A673 (cell line): ENCODE data around the gene LCN6. TPM values are rescaled to one million over a fixed set of nuclear protein-coding genes. Genes with fewer than 3 reads are reported as not detected.
A peak's percentile ranks its signal among the peaks of the same experiment; 100 is the strongest.

ENCODE experiments used
- BruUV-seq: library from RNA; stranded (reverse); fragments of 400-500 nt; replicated peaks from 2 replicates; lab custom pipeline; 2021; lab: Mats Ljungman, UMichigan
- CTCF ChIA-PET: fragments of 300-600 bp; sonication (Branson Sonifier 250); formaldehyde crosslinking; loops from one replicate; lab custom pipeline; 2022; ENCODE audit warnings: antibody characterized with exemption; lab: Charles Lee
- POLR2A ChIA-PET: fragments of 300-600 bp; sonication (Branson Sonifier 250); formaldehyde crosslinking; loops from one replicate; lab custom pipeline; 2022; ENCODE audit warnings: antibody characterized with exemption; ENCODE audit not compliant: low non-redundant PET; lab: Charles Lee
- DNase-seq: peaks from one replicate; pipeline ENCODE4 v3.0.0-alpha.2; 2015; ENCODE audit warnings: low spot score
- H3K27ac ChIP-seq: fragments of 200-600 bp; sonication (generic); 2 replicates; pipeline ENCODE4 v1.5.1; 2016; ENCODE audit warnings: mixed run types, low read depth, mild to moderate bottlenecking, mixed read lengths, antibody characterized with exemption, low read length; ENCODE audit not compliant: poor library complexity, severe bottlenecking
- H3K27me3 ChIP-seq: fragments of 200-600 bp; sonication (generic); replicated peaks from 2 replicates; pipeline ENCODE4 v1.6.1; 2017; ENCODE audit warnings: mixed run types, low read depth, mild to moderate bottlenecking, mixed read lengths, antibody characterized with exemption, low read length; ENCODE audit not compliant: insufficient read depth, poor library complexity
- H3K36me3 ChIP-seq: fragments of 200-600 bp; sonication (generic); 2 replicates; pipeline ENCODE4 v1.6.1; 2016; ENCODE audit warnings: mixed run types, mild to moderate bottlenecking, mixed read lengths, antibody characterized with exemption, low read length; ENCODE audit not compliant: insufficient read depth, poor library complexity, severe bottlenecking
- H3K4me1 ChIP-seq: fragments of 200-600 bp; sonication (generic); 2 replicates; pipeline ENCODE4 v1.6.1; 2017; ENCODE audit warnings: mixed run types, mild to moderate bottlenecking, mixed read lengths, antibody characterized with exemption, low read length; ENCODE audit not compliant: insufficient read depth, poor library complexity, severe bottlenecking
- H3K4me3 ChIP-seq: fragments of 200-600 bp; sonication (generic); 2 replicates; pipeline ENCODE4 v1.5.1; 2016; ENCODE audit warnings: low read depth, mixed run types, mild to moderate bottlenecking, mixed read lengths, low read length; ENCODE audit not compliant: poor library complexity, severe bottlenecking
- H3K9me3 ChIP-seq: fragments of 200-600 bp; sonication (generic); 2 replicates; pipeline ENCODE4 v1.6.1; 2016; ENCODE audit warnings: mixed run types, low read depth, mild to moderate bottlenecking, mixed read lengths, antibody characterized with exemption, low read length; ENCODE audit not compliant: poor library complexity, severe bottlenecking
- CTCF ChIP-seq: fragments of 300-800, 200-600 bp; sonication (generic); conservative IDR thresholded peaks from 2 replicates; pipeline ENCODE4 v1.5.1; 2017; ENCODE audit warnings: low read depth, mild to moderate bottlenecking, antibody characterized with exemption, low read length, moderate library complexity, mixed read lengths
- EZH2 ChIP-seq: fragments of 200-600 bp; sonication (generic); IDR thresholded peaks from 2 replicates; pipeline ENCODE4 v1.6.1; 2017; ENCODE audit warnings: borderline replicate concordance, low read depth, mild to moderate bottlenecking, mixed read lengths, antibody characterized with exemption, low read length; ENCODE audit not compliant: poor library complexity, severe bottlenecking
- intact Hi-C: fragments of 100-400 bp; cut with micrococcal nuclease; formaldehyde crosslinking; loops from one replicate; pipeline ENCODE4 v1.10.0; 2022; ENCODE audit not compliant: unreplicated experiment
- total RNA-seq: library from RNA; stranded (reverse); gene quantifications from 2 replicates; pipeline ENCODE4 v1.2.3, GENCODE V29; 2021

Gene LCN6
- total RNA-seq, 1 experiment from 2014 or later, result not detected

GRCh38 chr9:136725612-136726011 is 22.7 kb downstream of the LCN6 start:
- H3K9me3 ChIP-seq, result no peaks in the 10 kb centered on the region
- intact Hi-C loops, result no loop called here
- no peak for DNase-seq
- peaks cover 50% of the 10 kb centered on the region for H3K36me3 ChIP-seq
- BruUV-seq, result no TSS peak
- H3K27me3 ChIP-seq, result no peaks in the 10 kb centered on the region
- CTCF ChIA-PET, result no interaction called here
- POLR2A ChIA-PET, result no interaction called here
- peak overlapping the region; percentile 94 for H3K27ac ChIP-seq
- H3K4me1 ChIP-seq, result peaks cover 30% of the 10 kb centered on the region
- H3K4me3 ChIP-seq, result peak overlapping the region; percentile 95
- TF ChIP-seq CTCF, result no peak
- no peak for TF ChIP-seq EZH2

- no TSS peak for BruUV-seq
- Histone ChIP-seq H3K4me1 (peaks cover 34% of the 10 kb centered on the region), H3K27ac (no peak overlapping the region), H3K36me3 (peaks cover 50% of the 10 kb centered on the region), H3K9me3 (no peaks in the 10 kb centered on the region), H3K4me3 (no peak overlapping the region), H3K27me3 (no peaks in the 10 kb centered on the region)
- no peak for DNase-seq
- ChIA-PET POLR2A (no interaction called here), CTCF (no interaction called here)
- no peak for TF ChIP-seq EZH2
- TF ChIP-seq CTCF, result no peak
- intact Hi-C loops, result no loop called here
Measured at GRCh38 chr9:136724772-136725171, 23.6 kb downstream of the LCN6 start.

- no peak overlapping the region for H3K4me3 ChIP-seq
- ChIA-PET POLR2A (no interaction called here), CTCF (no interaction called here)
- H3K27me3 ChIP-seq, result no peaks in the 10 kb centered on the region
- no peak for DNase-seq
- BruUV-seq, result no TSS peak
- H3K9me3 ChIP-seq, result no peaks in the 10 kb centered on the region
- TF ChIP-seq CTCF, result no peak
- TF ChIP-seq EZH2, result no peak
- intact Hi-C loops, result no loop called here
- H3K4me1 ChIP-seq, result peaks cover 36% of the 10 kb centered on the region
- H3K27ac ChIP-seq, result no peak overlapping the region
- peaks cover 50% of the 10 kb centered on the region for H3K36me3 ChIP-seq
Measured at GRCh38 chr9:136723989-136724388, 24.3 kb downstream of the LCN6 start.
